GM19351 (cell line): ENCODE data around the gene IFIT2.
"Not testable (repeated sequence)": the region's sequence is repeated elsewhere in the genome, so short reads cannot be mapped to it uniquely, and the experiment has no call there.

Experiments used
- ATAC-seq: cut with Tn5 transposase; IDR thresholded peaks from one replicate; pipeline ENCODE4 v1.9.1; 2021; ENCODE audit warnings: mild to moderate bottlenecking, moderate library complexity; ENCODE audit not compliant: unreplicated experiment

The IFIT2 gene

GRCh38 chr10:89306434-89307268 is 4.8 kb downstream of the IFIT2 start:
- ATAC-seq = no peak

DNA sequence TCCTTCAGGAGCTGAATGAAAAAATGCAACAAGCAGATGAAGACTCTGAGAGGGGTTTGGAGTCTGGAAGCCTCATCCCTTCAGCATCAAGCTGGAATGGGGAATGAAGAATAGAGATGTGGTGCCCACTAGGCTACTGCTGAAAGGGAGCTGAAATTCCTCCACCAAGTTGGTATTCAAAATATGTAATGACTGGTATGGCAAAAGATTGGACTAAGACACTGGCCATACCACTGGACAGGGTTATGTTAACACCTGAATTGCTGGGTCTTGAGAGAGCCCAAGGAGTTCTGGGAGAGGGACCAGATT is 5.4 kb downstream of the IFIT2 start:
- no peak for ATAC-seq

DNA sequence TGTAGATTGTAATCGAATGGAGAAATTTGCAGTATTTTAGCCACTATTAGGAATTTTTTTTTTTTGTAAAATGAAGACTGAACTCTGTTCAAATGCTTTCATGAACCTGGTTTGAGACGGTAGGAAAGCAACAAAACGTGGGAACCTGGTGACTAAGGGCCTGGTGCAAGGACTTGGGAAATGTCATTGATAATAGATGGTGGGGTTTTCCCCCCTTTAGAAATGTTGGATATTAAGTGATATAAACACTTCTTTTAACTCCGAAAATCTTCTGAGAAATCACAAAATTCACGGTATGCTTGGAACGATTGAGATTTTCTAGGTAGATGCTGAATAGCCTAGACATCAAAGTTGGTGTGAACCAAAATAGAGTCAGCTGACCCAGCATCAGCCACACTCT is 6.4 kb downstream of the IFIT2 start:
- ATAC-seq = no peak

GRCh38 chr10:89308736-89309135 is 6.9 kb downstream of the IFIT2 start:
- no peak for ATAC-seq

- no peak for ATAC-seq
Measured at GRCh38 chr10:89309156-89310055, 7.6 kb downstream of the IFIT2 start.

- no peak for ATAC-seq
Measured at GRCh38 chr10:89310056-89310893, 8.4 kb downstream of the IFIT2 start.

DNA sequence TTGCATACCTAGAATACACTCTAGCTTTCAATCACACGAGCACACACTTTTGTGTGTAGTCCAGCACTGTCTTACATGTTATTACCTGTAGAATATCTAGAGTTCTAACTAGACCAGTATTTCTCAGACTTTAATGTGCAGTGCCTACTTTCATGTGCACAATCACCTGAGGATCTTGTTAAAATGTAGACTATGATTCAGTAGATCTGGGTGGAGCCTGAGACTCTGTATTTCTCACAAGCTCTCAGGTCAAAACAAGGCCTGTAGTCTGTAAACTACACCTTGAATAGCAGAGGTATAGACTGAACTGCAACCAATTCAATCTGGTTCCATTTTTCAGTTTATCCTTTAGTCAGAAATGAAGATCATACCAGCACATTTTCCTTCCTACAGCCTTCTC is 11.1 kb downstream of the IFIT2 start:
- ATAC-seq = no peak

DNA sequence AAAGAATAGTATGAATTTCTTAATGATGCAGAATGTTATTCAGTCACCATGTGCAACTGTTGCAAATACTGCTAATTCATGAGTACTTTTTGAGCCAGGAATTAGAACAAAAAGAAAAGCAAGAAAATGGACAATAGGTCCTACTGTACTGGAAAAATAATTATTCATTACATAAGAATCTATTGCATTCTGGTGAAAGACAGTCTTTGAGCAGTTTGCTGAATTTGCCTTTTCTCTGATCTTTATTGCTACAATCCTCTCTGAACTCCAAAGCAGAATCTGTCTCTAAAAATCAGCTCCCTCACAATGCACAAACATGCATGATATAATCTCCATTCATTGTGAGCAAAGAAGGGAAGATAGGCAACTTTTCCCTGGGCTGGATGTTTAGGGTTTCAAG is 12.8 kb downstream of the IFIT2 start:
- no peak for ATAC-seq

DNA sequence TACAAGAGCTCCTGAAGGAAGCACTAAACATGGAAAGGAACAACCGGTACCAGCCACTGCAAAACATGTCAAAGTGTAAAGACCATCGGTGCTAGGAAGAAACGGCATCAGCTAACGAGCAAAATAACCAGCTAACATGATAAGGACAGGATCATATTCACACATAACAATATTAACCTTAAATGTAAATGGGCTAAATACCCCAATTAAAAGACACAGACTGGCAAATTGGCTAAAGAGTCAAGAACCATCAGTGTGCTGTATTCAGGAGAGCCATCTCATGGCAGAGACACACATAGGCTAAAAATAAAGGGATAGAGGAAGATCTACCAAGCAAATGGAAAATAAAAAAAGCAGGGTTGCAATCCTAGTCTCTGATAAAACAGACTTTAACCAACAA is 16.2 kb downstream of the IFIT2 start:
- not testable (repeated sequence) for ATAC-seq

GRCh38 chr10:89325081-89325480 is 23.2 kb downstream of the IFIT2 start:
- not testable (repeated sequence) for ATAC-seq

GRCh38 chr10:89325856-89326255 is 24.0 kb downstream of the IFIT2 start:
- ATAC-seq = not testable (repeated sequence)

GRCh38 chr10:89327803-89328441 is 26.1 kb downstream of the IFIT2 start, which contains the start of gene IFIT3:
Gene IFIT3, plus strand, starts transcription at chr10:89327997. Its CDS starts 77 bp downstream, at chr10:89328074.
- no peak for ATAC-seq

- ATAC-seq = no peak
Measured at GRCh38 chr10:89329151-89329550, 27.3 kb downstream of the IFIT2 start.

GRCh38 chr10:89330014-89330413 is 28.2 kb downstream of the IFIT2 start:
- ATAC-seq = not testable (repeated sequence)

- ATAC-seq = no peak
Measured at GRCh38 chr10:89330537-89331212, 28.8 kb downstream of the IFIT2 start.

GRCh38 chr10:89331487-89332122 is 29.8 kb downstream of the IFIT2 start:
- not testable (repeated sequence) for ATAC-seq

GRCh38 chr10:89332123-89332633 is 30.3 kb downstream of the IFIT2 start:
- peak; percentile 44 for ATAC-seq

DNA sequence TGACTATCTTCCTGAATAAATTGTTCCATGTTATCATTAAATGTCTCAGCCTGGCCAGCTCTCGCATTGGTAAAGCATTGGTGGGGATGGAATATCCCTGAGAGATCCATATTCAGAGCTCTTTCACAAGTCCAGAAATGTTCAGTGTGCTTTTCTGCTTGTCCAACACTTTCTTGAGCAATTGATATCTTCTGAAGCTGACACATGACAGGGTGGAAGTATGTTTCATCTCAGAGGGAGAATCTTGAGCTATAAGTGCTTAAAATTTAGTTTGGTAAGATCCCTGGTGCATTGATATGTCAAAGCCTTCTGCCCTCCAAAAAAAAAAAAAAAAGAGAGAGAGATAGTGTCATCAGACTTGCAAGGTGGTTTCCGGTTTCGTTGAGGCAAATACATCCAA is 33.4 kb downstream of the IFIT2 start:
- ATAC-seq = no peak

DNA sequence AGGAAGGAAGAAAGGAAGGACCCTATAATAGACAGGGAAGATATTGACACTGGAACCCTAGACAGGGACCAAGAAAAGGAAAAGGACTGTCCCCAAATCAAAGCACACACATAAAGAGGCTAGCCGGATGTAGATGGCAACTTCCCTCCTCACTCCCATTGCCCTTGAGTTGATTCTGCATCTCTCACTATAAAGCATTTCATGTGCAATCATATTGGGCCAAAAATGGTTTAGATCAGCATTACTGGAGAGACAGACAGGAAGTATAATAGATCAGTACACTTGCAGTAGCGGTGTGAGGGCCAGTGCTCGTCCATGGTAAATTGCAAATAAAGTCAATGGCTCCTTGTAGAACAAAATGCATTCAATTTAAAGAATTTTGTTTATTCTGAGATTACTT is 34.4 kb downstream of the IFIT2 start:
- ATAC-seq = no peak
